ENCODE data around the gene ADD1.
A peak's percentile ranks its signal among the peaks of the same experiment; 100 is the strongest.

Gene ADD1

DNA sequence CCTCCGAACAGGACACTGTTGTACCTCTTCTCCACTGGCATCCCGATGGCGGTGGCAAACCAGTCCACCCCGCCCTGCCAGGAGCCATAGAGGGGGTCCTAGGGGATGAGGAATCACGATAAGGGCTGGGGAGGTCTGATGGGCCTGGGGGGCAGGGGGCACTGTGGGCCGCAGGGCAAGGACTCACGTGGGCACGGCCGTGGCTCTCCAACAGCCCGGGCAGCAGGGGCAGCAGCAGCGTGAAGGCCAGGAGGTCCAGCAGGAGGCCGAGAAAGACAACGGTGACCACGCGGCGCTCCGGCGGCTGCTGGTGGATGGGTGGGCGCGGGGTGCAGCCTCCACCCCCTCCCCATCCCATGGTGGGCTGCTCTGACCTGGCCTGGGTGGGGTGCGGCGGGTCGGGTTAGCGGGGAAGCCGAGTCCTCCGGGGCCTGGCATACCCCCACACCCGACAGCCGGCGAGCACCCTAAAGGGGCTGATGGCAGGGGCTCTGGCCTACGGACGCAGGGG is 90.0 kb downstream of the ADD1 start:
- DNase-seq (ENCODE audit: insufficient read length, low spot score), result no peak
- TF ChIP-seq, protein P1, sequence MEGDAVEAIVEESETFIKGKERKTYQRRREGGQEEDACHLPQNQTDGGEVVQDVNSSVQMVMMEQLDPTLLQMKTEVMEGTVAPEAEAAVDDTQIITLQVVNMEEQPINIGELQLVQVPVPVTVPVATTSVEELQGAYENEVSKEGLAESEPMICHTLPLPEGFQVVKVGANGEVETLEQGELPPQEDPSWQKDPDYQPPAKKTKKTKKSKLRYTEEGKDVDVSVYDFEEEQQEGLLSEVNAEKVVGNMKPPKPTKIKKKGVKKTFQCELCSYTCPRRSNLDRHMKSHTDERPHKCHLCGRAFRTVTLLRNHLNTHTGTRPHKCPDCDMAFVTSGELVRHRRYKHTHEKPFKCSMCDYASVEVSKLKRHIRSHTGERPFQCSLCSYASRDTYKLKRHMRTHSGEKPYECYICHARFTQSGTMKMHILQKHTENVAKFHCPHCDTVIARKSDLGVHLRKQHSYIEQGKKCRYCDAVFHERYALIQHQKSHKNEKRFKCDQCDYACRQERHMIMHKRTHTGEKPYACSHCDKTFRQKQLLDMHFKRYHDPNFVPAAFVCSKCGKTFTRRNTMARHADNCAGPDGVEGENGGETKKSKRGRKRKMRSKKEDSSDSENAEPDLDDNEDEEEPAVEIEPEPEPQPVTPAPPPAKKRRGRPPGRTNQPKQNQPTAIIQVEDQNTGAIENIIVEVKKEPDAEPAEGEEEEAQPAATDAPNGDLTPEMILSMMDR (IDR thresholded peaks at IDR 0.05; ENCODE audit: insufficient read depth, missing control alignments), result no peak
- FAIRE-seq, result no peak

DNA sequence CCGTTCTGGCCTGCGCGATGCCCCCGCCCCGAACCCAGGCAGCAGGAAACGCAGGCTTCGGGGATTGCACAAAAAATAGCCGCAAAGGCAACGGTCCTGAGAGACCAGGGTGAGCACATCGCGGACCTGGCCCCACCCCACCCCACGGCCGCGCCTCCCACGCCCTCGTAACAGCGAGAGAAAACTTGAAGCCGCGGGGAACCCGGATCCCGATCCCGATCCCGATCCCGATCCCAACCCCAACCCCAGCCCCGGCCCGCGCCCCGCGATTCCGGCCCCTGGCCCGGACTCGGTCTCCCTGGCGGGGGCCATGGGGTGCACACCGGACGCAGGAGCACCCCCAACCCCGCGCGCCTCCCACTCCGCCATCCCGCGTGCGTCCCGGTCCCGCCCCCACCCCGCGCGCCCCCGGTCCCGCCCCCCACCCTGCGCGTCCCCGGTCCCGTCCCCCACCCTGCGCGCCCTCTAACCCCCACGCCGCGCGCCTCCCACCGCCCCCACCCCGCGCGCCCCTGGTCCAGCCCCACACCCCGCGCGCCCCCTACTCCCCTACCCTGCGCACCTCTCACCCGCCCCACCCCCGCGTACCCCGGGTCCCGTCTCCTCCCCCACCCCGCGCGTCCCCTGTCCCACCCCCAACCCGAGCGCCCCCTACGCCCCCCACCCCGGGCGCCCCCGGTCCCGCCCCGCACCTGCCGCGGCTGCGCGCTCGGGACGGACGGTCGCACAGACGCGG is 90.6 kb downstream of the ADD1 start:
- DNase-seq (ENCODE audit: insufficient read length, low spot score) (no peak), FAIRE-seq (no peak)
- TF ChIP-seq, protein P1 (IDR thresholded peaks at IDR 0.05; ENCODE audit: insufficient read depth, missing control alignments), result no peak

DNA sequence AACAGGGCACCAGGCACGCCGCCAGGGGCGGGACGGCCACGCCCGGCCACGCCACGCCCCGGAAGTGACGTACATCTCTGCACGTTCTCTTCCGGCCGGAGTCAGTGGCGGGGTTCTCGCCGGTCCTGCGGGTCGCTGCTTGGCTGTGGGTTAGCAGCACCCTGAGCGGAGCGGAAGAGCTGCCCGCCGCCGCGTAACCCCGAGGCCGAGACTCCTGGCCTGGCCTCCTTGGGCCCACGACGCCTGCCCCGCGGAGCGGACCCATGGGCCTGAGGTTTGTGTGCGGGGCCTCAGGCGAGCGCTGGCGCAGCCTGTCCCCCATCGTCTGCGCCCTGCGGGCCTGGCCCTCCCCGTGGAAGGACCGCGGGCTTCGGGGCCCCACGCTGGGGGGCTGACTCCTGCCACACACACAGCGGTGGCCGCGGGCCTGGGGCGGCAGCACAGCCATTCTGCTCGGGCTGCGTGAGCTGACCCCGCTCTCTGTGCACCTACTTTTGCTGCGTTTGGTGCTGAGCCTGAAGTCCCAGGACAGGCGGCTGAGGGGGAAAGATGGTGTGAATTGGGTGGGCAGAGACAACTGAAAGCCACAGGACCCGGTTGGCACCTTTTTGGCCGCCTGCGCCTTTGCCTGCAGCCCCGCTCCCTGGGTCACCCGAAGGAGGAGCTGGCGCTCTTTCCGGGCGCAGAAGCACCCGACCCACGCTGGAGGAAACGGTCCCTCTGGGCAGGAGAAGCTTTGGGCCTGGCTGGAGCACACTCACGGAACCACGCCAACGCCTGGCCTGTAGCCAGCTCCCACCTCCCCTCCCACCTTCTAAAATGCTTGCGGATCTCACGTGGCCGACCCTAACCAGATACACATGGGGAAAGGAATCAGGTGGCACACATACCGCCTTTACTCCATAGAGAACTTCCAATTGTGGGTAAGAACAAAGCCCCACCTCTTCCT is 91.4 kb downstream of the ADD1 start:
- no peak for FAIRE-seq
- peak; percentile 93 for DNase-seq (ENCODE audit: insufficient read length, low spot score)
- TF ChIP-seq, protein P1 (IDR thresholded peaks at IDR 0.05; ENCODE audit: insufficient read depth, missing control alignments), result no peak

DNA sequence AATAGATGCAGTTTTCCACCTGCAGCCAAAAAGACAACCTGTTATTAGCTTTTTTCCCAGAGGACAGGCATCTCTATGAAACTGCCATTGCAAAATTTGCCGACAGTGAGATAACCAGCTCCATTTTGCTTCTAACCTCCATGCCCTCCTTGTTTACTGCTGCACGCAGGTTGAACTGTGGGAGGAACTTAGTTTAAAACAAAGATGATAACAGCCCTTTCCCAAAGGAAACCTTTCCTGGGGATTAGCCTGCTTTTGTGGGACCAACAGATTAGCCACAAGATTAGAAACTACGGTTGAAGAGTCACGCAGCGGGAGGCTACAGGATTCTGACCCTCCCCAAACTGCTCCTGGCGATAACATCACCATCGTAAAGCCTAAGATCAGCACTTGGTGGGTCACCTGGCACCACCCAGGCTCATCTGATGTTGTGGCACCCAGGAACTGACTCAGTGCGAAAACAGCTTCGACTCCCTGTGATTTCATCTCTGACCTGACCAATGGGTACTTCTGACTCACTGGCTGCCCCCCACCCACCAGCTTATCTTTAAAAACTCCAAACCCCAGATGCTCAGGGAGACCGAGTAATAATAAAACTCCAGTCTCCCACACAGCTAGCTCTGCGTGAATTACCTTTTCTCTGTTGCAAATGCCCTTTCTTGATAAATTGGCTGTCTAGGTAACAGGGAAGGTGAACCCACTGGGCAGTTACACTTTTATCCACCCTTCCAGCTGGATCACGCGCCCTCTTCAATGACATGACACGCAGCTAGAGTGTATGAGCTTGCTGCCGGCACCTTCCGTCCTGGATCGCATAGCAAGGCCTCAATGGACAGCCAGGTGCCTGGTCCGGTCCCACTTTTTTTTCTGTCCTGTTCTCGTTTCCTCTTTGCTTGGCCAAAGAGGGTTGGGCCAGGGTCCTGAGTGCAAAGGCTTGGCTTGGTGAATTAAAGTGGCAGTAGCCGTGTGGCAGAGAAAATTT is 92.4 kb downstream of the ADD1 start:
- TF ChIP-seq, protein P1 (IDR thresholded peaks at IDR 0.05; ENCODE audit: insufficient read depth, missing control alignments), result no peak
- no peak for DNase-seq (ENCODE audit: insufficient read length, low spot score)
- FAIRE-seq, result no peak

DNA sequence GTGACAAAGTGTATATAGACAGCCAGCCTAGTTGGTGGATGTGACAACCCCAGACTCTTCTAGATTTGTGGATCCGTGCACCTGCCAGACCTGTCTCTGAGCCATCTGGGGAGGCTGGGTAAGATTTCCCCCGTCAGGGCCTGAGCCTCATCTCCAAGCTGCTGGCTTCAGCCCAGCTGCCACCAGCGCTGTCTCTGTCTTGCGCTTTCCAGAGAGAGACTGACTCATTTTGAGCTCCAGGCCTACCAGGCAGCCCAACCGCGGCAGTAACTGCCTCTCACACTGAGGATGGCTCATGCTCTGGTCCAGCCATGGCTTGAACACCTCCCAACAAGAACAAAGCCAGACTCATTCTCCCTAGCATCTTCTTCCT is 93.1 kb downstream of the ADD1 start:
- TF ChIP-seq, protein P1 (IDR thresholded peaks at IDR 0.05; ENCODE audit: insufficient read depth, missing control alignments), result no peak
- FAIRE-seq (no peak), DNase-seq (ENCODE audit: insufficient read length, low spot score) (no peak)

DNA sequence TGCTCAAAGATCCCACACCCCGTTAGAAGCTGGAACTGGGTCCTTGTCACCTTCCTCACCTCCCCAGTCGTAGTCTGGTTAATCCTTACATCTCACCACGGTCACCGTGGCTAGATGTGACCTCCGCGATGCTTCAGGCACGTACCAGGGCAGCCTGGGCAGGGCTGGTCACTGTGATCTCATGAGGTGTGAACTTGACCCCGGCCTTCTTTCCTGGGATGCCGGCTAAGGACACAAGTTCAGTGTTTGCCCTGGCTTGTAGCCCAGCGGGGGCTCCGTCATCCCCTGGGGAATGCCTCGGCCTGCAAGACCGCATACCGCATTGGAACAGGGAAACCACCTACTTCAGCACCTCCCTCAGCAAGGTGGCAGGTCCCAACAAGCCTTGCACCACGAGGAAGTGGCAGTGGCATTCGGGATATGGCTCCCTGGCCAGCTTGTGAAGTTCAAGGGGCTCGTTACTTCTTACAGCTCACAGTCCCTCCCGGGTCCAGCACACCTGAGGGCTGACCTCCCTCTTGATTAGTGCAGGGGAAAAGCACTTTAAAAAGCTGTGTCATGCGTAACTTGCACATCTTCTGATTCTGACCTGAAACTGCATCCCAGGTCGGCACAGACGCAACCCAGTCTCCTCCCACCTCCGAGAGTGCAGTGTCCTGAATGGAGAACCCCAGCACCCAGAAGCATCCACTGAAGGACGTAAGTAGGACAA is 93.7 kb downstream of the ADD1 start:
- FAIRE-seq (no peak), DNase-seq (ENCODE audit: insufficient read length, low spot score) (no peak)

More for the DNA sequence above, 93.7 kb downstream of the ADD1 start:
- TF ChIP-seq, protein P1 (IDR thresholded peaks at IDR 0.05; ENCODE audit: insufficient read depth, missing control alignments), result no peak
